HG03135 (cell line): Measurements from ENCODE around the gene DNAI7.

Source experiments
- ATAC-seq: cut with Tn5 transposase; IDR thresholded peaks from one replicate; pipeline ENCODE4 v1.9.1; 2021; ENCODE audit warnings: mild to moderate bottlenecking, moderate library complexity; ENCODE audit not compliant: unreplicated experiment

Gene DNAI7

GRCh38 chr12:25195056-25195971, at the start of gene DNAI7, which contains the start of gene ETFRF1:
DNAI7 (minus strand) TSS chr12:25195160; CDS start chr12:25195078, 82 bp downstream.
ETFRF1 (plus strand) TSS chr12:25195237; CDS start chr12:25203957, 8,720 bp downstream.
- ATAC-seq = peak; percentile 92

- ATAC-seq = no peak
These were observed 48.7 kb upstream of the DNAI7 start for GRCh38 chr12:25243680-25243990.

- no peak for ATAC-seq
These were observed 48.2 kb upstream of the DNAI7 start for GRCh38 chr12:25242981-25243679.

- ATAC-seq = peak; percentile 55
These were observed 46.4 kb upstream of the DNAI7 start for GRCh38 chr12:25241167-25242020.

GRCh38 chr12:25236626-25237025, 41.7 kb upstream of the DNAI7 start:
- ATAC-seq = no peak

- no peak for ATAC-seq
These were observed 41.2 kb upstream of the DNAI7 start for GRCh38 chr12:25236190-25236589.

- ATAC-seq = no peak
These were observed 18.4 kb upstream of the DNAI7 start for GRCh38 chr12:25213338-25213737.

GRCh38 chr12:25208554-25208953, 13.6 kb upstream of the DNAI7 start:
- no peak for ATAC-seq

GRCh38 chr12:25207846-25208245, 12.9 kb upstream of the DNAI7 start:
- ATAC-seq = no peak

GRCh38 chr12:25207411-25207810, 12.5 kb upstream of the DNAI7 start:
- ATAC-seq = no peak

- no peak for ATAC-seq
These were observed 7.2 kb upstream of the DNAI7 start for GRCh38 chr12:25202137-25202536.

- no peak for ATAC-seq
These were observed 5.7 kb upstream of the DNAI7 start for GRCh38 chr12:25200703-25201102.

GRCh38 chr12:25197608-25198007, 2.6 kb upstream of the DNAI7 start:
- ATAC-seq = no peak

GRCh38 chr12:25194722-25195055, 271 bp downstream of the DNAI7 start:
- no peak for ATAC-seq

GRCh38 chr12:25194214-25194613, 746 bp downstream of the DNAI7 start:
- no peak for ATAC-seq

- ATAC-seq = no peak
These were observed 4.2 kb downstream of the DNAI7 start for GRCh38 chr12:25190793-25191192.

- ATAC-seq = no peak
These were observed 5.3 kb downstream of the DNAI7 start for GRCh38 chr12:25189656-25190055.

GRCh38 chr12:25187781-25188180, 7.2 kb downstream of the DNAI7 start:
- no peak for ATAC-seq

GRCh38 chr12:25186788-25187402, 8.1 kb downstream of the DNAI7 start:
- ATAC-seq = peak; percentile 80

- no peak for ATAC-seq
These were observed 8.7 kb downstream of the DNAI7 start for GRCh38 chr12:25186038-25186787.
